ENCODE results near the gene PI16. TPM values are rescaled to one million over a fixed set of nuclear protein-coding genes. Genes with fewer than 3 reads are reported as not detected.
A peak's percentile ranks its signal among the peaks of the same experiment; 100 is the strongest.

PI16 gene
- 16.1 TPM for total RNA-seq (ENCODE audit: insufficient read depth, low replicate concordance)

DNA sequence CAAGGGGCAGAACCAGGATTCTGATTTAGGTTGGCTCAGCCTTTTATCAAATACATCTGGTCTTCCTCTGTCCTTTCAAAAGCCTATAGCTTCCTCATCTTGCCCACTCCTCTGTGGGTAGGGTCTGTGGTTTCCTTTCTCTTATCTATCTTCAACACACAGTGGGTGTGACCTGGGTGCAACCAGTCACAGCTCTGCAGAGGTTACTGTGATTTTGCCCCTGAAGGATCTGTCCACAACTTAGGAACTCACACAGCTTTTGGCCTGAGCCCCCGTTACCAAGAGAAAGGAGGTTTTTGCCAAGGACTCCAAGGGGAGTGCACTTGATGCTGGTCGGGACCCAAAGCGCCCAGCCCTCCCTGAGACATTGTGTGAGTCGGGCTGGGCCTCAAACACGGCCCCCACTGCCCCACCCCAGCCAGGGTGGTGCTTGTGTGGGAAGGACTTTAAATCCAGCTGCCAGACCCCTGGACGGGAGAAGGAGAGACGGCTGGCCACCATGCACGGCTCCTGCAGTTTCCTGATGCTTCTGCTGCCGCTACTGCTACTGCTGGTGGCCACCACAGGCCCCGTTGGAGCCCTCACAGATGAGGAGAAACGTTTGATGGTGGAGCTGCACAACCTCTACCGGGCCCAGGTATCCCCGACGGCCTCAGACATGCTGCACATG lies at the start of gene PI16:
Gene PI16, plus strand, starts transcription at position 477 of the 670 bp plus-strand sequence. Its CDS starts 23 bp downstream, at position 500.
- DNase-seq (ENCODE audit: low spot score): peak; percentile 23

- DNase-seq (ENCODE audit: low spot score): no peak
Measured at GRCh38 chr6:36904851-36905393, 49.6 kb upstream of the PI16 start.

- DNase-seq (ENCODE audit: low spot score): no peak
Measured at GRCh38 chr6:36906539-36907325, 47.8 kb upstream of the PI16 start.

- peak; percentile 58 for DNase-seq (ENCODE audit: low spot score)
Measured at GRCh38 chr6:36907781-36908180, 46.8 kb upstream of the PI16 start.

GRCh38 chr6:36908747-36909146 lies 45.8 kb upstream of the PI16 start:
- DNase-seq (ENCODE audit: low spot score): peak; percentile 63

GRCh38 chr6:36912030-36912454 lies 42.5 kb upstream of the PI16 start:
- no peak for DNase-seq (ENCODE audit: low spot score)

- DNase-seq (ENCODE audit: low spot score): no peak
Measured at GRCh38 chr6:36912586-36912985, 42.0 kb upstream of the PI16 start.

GRCh38 chr6:36913082-36913481 lies 41.5 kb upstream of the PI16 start:
- DNase-seq (ENCODE audit: low spot score): no peak

- DNase-seq (ENCODE audit: low spot score): no peak
Measured at GRCh38 chr6:36914227-36914794, 40.2 kb upstream of the PI16 start.

GRCh38 chr6:36915599-36915998 lies 38.9 kb upstream of the PI16 start:
- no peak for DNase-seq (ENCODE audit: low spot score)

DNA sequence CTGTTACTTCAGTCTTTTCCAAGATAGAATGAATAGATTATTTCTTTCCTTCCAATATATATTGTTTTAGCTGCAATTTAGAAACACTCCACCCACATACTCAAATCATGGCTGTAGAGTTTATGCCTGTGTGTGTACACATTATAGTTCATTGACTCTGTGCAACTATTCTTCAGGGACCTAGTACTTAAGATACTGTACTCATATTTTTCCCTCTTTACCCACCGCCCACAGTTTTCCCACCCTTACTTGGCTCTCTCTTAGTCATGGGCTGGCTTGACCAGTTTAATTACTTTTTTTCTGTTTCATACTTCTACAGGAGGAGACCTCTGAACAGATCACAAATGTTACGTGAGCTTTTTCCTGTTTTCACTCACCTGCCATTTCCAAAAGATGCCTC lies 38.4 kb upstream of the PI16 start:
- DNase-seq (ENCODE audit: low spot score): no peak

DNA sequence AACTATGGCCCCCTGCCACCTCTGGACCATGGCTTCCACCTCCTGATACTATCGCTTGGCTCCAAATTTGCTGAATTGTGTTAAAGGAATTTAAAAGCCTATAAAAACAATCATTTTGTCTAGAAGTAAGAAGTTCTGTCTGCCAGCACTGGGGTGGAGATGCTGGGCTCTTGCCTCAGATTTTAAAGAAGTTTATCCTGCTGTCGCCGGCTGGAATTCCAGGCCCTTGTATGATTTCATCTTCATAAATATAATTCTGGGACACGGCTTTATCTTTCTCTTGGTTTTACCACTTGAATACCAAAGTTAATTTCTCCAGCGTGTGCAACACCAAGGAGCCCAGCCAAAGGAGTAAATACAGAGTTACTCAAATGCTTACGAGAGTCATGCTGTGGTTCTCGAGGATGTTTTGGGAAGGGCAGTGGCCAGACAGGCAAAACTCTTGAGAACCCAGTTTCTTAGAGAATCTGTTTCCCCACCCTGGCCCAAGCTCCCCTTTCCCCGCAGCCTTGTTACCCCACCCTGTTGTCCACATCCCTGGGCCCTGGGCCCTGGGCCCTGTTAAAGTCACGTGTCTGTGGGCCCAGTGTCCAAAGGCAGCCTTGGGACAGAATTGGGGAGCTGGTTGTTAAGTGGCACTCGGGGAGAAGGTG lies 36.9 kb upstream of the PI16 start:
- peak; percentile 95 for DNase-seq (ENCODE audit: low spot score)

DNA sequence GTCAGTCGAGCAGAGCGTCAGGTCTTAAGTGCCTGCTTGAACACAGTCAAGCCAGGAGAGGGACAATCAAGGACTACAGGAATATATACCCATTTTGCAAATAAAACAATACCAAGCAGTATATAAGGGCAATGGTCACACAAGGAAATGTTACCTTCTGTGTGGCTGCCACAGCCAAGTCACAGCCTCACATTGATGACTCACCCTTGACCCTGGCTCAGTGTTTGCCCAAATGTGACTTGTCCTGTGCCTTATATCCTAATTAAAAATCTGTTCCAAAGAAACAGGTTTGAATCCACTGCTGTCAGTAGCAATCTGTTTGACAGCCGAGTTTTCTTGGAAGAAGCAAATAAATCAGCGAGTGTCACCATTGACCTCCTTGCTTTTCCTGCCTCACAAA lies 34.5 kb upstream of the PI16 start:
- DNase-seq (ENCODE audit: low spot score): no peak

GRCh38 chr6:36920546-36920945 lies 34.0 kb upstream of the PI16 start:
- DNase-seq (ENCODE audit: low spot score): no peak

DNA sequence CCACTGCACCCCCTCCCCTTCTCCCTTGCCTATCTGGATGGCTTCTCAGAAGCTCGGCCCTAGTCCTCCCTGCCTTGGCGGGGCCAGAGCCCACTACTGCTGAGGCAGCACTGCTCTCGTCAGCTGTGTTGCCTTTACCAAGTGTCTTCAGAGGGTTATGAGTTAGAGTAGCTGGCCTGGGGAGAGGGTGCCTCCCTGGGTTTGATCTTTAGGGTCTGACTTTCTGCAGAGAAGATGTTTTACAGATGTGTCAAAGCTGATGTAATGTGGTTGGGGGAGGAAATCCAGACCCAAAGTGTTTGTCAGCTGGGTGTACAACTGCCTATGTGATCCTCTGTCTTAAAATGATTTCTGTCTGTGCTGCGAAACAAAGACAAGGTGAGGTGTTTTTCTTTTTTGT lies 30.4 kb upstream of the PI16 start:
- peak; percentile 82 for DNase-seq (ENCODE audit: low spot score)

DNA sequence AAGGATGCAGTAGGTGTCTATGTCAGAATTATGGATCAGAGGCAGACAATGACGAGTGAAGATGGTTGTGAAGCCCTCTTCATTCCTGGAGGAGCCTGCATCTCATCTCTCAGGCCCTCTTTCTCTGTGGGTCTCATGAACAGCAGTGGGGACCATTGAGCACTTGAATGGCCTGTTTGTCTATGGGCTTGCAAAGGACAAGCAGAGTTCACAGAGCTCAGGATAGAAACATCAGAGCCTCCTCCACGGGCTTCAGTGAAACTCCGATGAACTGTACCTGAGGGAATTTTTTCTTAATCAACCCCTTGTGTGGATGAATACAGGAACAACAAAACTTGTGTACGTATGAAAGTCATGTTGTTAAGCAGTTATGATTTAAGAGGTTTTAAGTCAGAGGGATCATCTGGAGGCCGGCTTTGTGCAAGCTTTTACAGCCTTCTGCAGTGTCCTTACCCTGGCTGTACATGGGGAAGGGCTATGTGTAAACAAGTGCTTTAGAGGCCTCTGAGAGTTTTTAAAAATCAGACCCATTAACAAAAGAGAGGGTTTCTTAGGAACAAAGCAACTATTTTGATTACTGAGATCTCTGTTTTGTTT lies 29.7 kb upstream of the PI16 start:
- peak; percentile 68 for DNase-seq (ENCODE audit: low spot score)

DNA sequence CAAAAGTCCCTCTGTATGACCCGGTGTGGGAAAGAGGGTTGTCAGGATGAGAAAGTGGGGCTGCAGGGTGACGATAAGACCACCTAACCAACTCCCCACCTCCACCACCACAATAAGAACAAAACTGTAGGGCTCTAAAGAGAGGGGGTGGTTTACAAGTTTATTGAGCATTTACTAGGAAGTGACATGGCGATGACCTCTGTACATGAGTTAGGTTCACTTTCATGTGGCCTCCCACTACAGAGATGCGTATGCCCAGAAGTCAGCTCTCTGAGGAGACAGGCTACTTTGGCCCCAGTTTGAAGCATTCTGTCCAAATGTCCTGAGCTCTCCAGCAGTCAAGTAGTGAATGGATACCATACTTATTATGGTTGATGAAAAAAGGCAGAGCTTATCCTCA lies 28.7 kb upstream of the PI16 start:
- no peak for DNase-seq (ENCODE audit: low spot score)

GRCh38 chr6:36926708-36927513 lies 27.6 kb upstream of the PI16 start:
- no peak for DNase-seq (ENCODE audit: low spot score)

GRCh38 chr6:36927691-36928546 lies 26.6 kb upstream of the PI16 start:
- peak; percentile 64 for DNase-seq (ENCODE audit: low spot score)

GRCh38 chr6:36928547-36928918 lies 26.0 kb upstream of the PI16 start:
- DNase-seq (ENCODE audit: low spot score): no peak
